CD4-positive, alpha-beta T cell (primary cell): ENCODE measurements around the gene VWA1. TPM values are rescaled to one million over a fixed set of nuclear protein-coding genes. Genes with fewer than 3 reads are reported as not detected.

Experiments used
- ATAC-seq: fragments of 200-7000 bp; cut with Tn5 transposase; one replicate; pipeline ENCODE4 v1.10.0; 2022; ENCODE audit warnings: mild to moderate bottlenecking; ENCODE audit not compliant: poor library complexity
- CTCF ChIA-PET: fragments of 350-600 bp; sonication (Branson Sonifier 250); formaldehyde crosslinking; loops from one replicate; lab custom pipeline; 2021; ENCODE audit warnings: antibody characterized with exemption, inconsistent platforms; lab: Charles Lee
- POLR2A ChIA-PET: fragments of 350-600 bp; sonication (Branson Sonifier 250); formaldehyde crosslinking; loops from one replicate; lab custom pipeline; 2021; ENCODE audit warnings: antibody characterized with exemption, inconsistent platforms; lab: Charles Lee
- DNase-seq, 14 experiments: peaks; one replicate each; pipeline ENCODE4 v3.0.0-alpha.2; 2013 to 2020; ENCODE audit warnings: mixed read lengths in 2 of 14
- H3K27ac ChIP-seq, 2 donors: one replicate each; pipeline versions ENCODE4 v1.5.1 to v1.7.0; 2013; ENCODE audit warnings: low read length in 2 of 2, low read depth in 1 of 2, mild to moderate bottlenecking in 1 of 2
- H3K27me3 ChIP-seq, 2 experiments: 1 replicate in 1 of 2; 2 replicates in 1 of 2; pipeline versions ENCODE4 v1.6.1 to v1.7.0; 2013; ENCODE audit warnings: low read length in 2 of 2, control low read depth in 1 of 2, mild to moderate bottlenecking in 1 of 2, moderate library complexity in 1 of 2; ENCODE audit not compliant: insufficient read depth in 2 of 2, control insufficient read depth in 1 of 2
- H3K36me3 ChIP-seq: one replicate; pipeline ENCODE4 v1.6.1; 2013; ENCODE audit warnings: low read length, control low read depth; ENCODE audit not compliant: insufficient read depth
- H3K4me1 ChIP-seq: one replicate; pipeline ENCODE4 v1.6.1; 2013; ENCODE audit warnings: low read length, control low read depth; ENCODE audit not compliant: insufficient read depth
- H3K4me3 ChIP-seq: one replicate; pipeline ENCODE4 v1.5.1; 2013; ENCODE audit warnings: mild to moderate bottlenecking, low read length, moderate library complexity
- H3K9me3 ChIP-seq, 2 experiments: 1 replicate in 1 of 2; 2 replicates in 1 of 2; pipeline versions ENCODE4 v1.6.1 to v1.7.0; 2013; ENCODE audit warnings: low read length in 2 of 2, mild to moderate bottlenecking in 2 of 2, control low read depth in 1 of 2, moderate library complexity in 1 of 2; ENCODE audit not compliant: control insufficient read depth in 1 of 2, insufficient read depth in 1 of 2
- H3K27ac Mint-ChIP-seq: one replicate; pipeline ENCODE4 v1.8.0; 2020; ENCODE audit warnings: mixed read lengths
- H3K27me3 Mint-ChIP-seq: one replicate; pipeline ENCODE4 v1.8.0; 2021; ENCODE audit warnings: mixed read lengths
- H3K36me3 Mint-ChIP-seq: one replicate; pipeline ENCODE4 v1.8.0; 2021; ENCODE audit warnings: low read depth, mixed read lengths
- H3K4me1 Mint-ChIP-seq: one replicate; pipeline ENCODE4 v1.8.0; 2021; ENCODE audit warnings: low read depth, mixed read lengths
- H3K4me3 Mint-ChIP-seq: one replicate; pipeline ENCODE4 v1.8.0; 2020; ENCODE audit warnings: mild to moderate bottlenecking, mixed read lengths
- H3K9me3 Mint-ChIP-seq: one replicate; pipeline ENCODE4 v1.8.0; 2020; ENCODE audit warnings: mixed read lengths
- CTCF ChIP-seq: fragments of 200-600 bp; IDR thresholded peaks from one replicate; pipeline ENCODE4 v1.8.0; 2022; ENCODE audit warnings: antibody characterized with exemption, mild to moderate bottlenecking
- intact Hi-C, 2 experiments: fragments of 100-400 bp; cut with DNase I in 1 of 2; cut with micrococcal nuclease in 1 of 2; formaldehyde crosslinking; loops; one replicate each; pipeline versions ENCODE4 v1.15.1 to v1.9.0; 2023 to 2025; cut with DNase I, micrococcal nuclease
- total RNA-seq, 174 experiments: library from RNA in 2 of 174; stranded (reverse) in 2 of 174; gene quantifications; one replicate each; pipeline ENCODE4 v1.2.3 and lab custom pipeline; 2021 to 2026

The VWA1 gene
- total RNA-seq, 2 experiments from 2014 or later: not detected

GRCh38 chr1:1394116-1394515 is 41.4 kb upstream of the VWA1 start:
- H3K27ac ChIP-seq: no peak overlapping the region
- ChIA-PET CTCF (no interaction called here), POLR2A (no interaction called here)
- TF ChIP-seq CTCF: no peak
- no peak overlapping the region for H3K4me3 ChIP-seq
- DNase-seq (no peak), ATAC-seq (no peak)
- H3K4me1 ChIP-seq: peaks cover 23% of the 10 kb centered on the region
- H3K27me3 ChIP-seq: no peaks in the 10 kb centered on the region
- H3K27me3 Mint-ChIP-seq: no peaks in the 10 kb centered on the region
- H3K9me3 ChIP-seq: no peaks in the 10 kb centered on the region
- no peak overlapping the region for H3K27ac Mint-ChIP-seq
- no peak overlapping the region for H3K4me3 Mint-ChIP-seq
- H3K9me3 Mint-ChIP-seq: no peaks in the 10 kb centered on the region
- H3K4me1 Mint-ChIP-seq: peaks cover 28% of the 10 kb centered on the region
- H3K36me3 ChIP-seq: peaks cover 85% of the 10 kb centered on the region
- peaks cover 84% of the 10 kb centered on the region for H3K36me3 Mint-ChIP-seq
- intact Hi-C loops: no loop called here

GRCh38 chr1:1395166-1395565 is 40.3 kb upstream of the VWA1 start:
- TF ChIP-seq CTCF: no peak
- Mint-ChIP-seq H3K27me3 (no peaks in the 10 kb centered on the region), H3K36me3 (peaks cover 84% of the 10 kb centered on the region), H3K27ac (peak overlapping the region; percentile 14), H3K4me1 (peaks cover 37% of the 10 kb centered on the region), H3K9me3 (no peaks in the 10 kb centered on the region), H3K4me3 (peak overlapping the region; percentile 79)
- H3K4me3 ChIP-seq: no peak overlapping the region
- intact Hi-C loops: loop anchor here in 1 of 2 experiments (5.0 kb wide), 1 partner anchor 123 kb away; the partner anchor contains the start of gene UBE2J2
- H3K9me3 ChIP-seq: no peaks in the 10 kb centered on the region
- H3K4me1 ChIP-seq: peaks cover 31% of the 10 kb centered on the region
- H3K27ac ChIP-seq: no peak overlapping the region
- H3K36me3 ChIP-seq: peaks cover 75% of the 10 kb centered on the region
- CTCF ChIA-PET: no interaction called here
- POLR2A ChIA-PET: no interaction called here
- H3K27me3 ChIP-seq: no peaks in the 10 kb centered on the region
- no peak for DNase-seq
- no peak for ATAC-seq

GRCh38 chr1:1397839-1398523 is 37.5 kb upstream of the VWA1 start:
- Mint-ChIP-seq H3K9me3 (no peaks in the 10 kb centered on the region), H3K36me3 (peaks cover 78% of the 10 kb centered on the region), H3K4me3 (peak overlapping the region; percentile 91), H3K4me1 (peaks cover 47% of the 10 kb centered on the region), H3K27me3 (no peaks in the 10 kb centered on the region), H3K27ac (peak overlapping the region; percentile 86)
- peaks cover 49% of the 10 kb centered on the region for H3K4me1 ChIP-seq
- CTCF ChIA-PET: interaction anchor here (2.0 kb wide), 1 partner anchor 26 kb away, joined by 10 read pairs; no protein-coding TSS in a partner anchor
- H3K27me3 ChIP-seq: no peaks in the 10 kb centered on the region
- POLR2A ChIA-PET: interaction anchor here (3.5 to 4.2 kb wide), 2 partner anchors 10 to 23 kb away, joined by 45 to 80 read pairs; partner anchors contain the start of genes AURKAIP1 and MRPL20
- ATAC-seq: no peak
- no peaks in the 10 kb centered on the region for H3K9me3 ChIP-seq
- H3K36me3 ChIP-seq: peaks cover 74% of the 10 kb centered on the region
- intact Hi-C loops: loop anchor here (1.0 to 5.0 kb wide), 3 partner anchors 11 to 126 kb away; partner anchors contain the start of genes AURKAIP1 (in 1 of the 2) and UBE2J2 (in 1 of the 2)
- peak overlapping the region; percentile 81 for H3K4me3 ChIP-seq
- peak overlapping the region in 1 of 2 donors; percentile 1 for H3K27ac ChIP-seq
- DNase-seq: no peak
- TF ChIP-seq CTCF: no peak
